ENCODE results near the gene FLOT1. TPM values are rescaled to one million over a fixed set of nuclear protein-coding genes. Genes with fewer than 3 reads are reported as not detected.
A peak's percentile ranks its signal among the peaks of the same experiment; 100 is the strongest.
"Not testable (repeated sequence)": the region's sequence is repeated elsewhere in the genome, so short reads cannot be mapped to it uniquely, and the experiment has no call there.

FLOT1 gene
- total RNA-seq, 1 donor from 2014 or later, result 207 TPM

- ATAC-seq (ENCODE audit: poor library complexity), result peak; percentile 55
- intact Hi-C loops (cut with DNase I), result no loop called here
- DNase-seq, result no peak
These were observed 26.8 kb upstream of the FLOT1 start for GRCh38 chr6:30769088-30769852.

GRCh38 chr6:30768634-30769087 is 26.2 kb upstream of the FLOT1 start:
- ATAC-seq (ENCODE audit: poor library complexity), result no peak
- no peak for DNase-seq
- intact Hi-C loops (cut with DNase I), result no loop called here

GRCh38 chr6:30767944-30768301 is 25.4 kb upstream of the FLOT1 start:
- ATAC-seq (ENCODE audit: poor library complexity), result no peak
- DNase-seq, result no peak
- intact Hi-C loops (cut with DNase I), result no loop called here

DNA sequence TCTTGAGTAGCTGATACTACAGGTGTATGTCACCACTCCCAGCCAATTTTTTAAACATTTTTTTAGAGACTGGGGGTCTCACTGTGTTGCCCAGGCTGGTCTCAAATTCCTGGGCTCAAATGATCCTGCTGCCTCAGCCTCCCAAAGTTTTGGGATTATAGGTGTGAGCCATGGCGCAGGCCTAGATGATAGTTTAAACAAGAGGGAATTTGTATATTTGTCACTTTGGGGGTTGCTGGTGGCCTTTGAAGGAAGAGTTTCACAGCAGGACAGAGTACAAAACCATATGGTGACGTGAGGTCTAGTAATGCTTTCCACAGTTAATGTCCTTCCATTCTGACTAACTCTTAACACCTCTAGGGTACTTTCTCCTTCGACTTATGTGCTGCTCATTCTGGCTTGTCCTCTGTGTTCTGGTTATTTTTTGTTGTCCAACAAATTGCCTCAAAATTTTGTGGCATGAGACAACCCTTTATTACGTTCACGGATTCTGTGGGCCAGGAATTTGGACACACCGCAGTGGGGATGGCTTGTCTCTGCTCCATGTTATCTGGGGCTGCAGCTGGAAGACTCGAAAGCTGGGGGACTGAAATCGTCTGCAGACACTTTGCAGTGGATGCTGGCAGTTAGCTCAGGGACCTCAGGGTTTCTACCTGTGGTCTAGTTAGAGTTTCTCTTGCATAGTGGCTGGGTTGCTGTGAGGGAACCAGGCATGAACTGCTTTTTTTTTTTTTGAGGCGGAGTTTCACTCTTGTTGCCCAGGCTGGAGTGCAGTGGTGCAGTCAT is 24.9 kb upstream of the FLOT1 start:
- ATAC-seq (ENCODE audit: poor library complexity), result no peak
- no peak for DNase-seq
- intact Hi-C loops (cut with DNase I), result no loop called here

GRCh38 chr6:30766461-30767157 is 24.1 kb upstream of the FLOT1 start:
- no peak for DNase-seq
- peak; percentile 53 for ATAC-seq (ENCODE audit: poor library complexity)

DNA sequence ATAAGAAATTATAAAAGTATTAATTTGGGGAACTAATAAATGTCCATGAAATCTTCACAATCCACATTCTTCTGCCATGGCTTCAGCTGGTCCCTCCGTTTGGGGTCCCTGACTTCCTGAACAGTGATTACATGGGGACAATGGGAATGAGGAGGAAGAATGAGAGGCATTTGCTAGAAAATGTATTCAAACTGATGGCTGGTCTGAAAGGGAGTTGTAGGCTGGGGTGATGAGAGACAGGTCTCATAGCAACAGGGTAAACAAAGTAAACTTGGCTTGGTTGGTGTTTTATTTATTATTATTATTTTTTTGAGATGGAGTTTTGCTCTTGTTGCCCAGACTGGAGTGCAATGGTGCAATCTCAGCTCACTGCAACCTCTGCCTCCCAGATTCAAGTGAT is 23.0 kb upstream of the FLOT1 start:
- intact Hi-C loops (cut with DNase I); DNase-seq; ATAC-seq (ENCODE audit: poor library complexity): not testable (repeated sequence)

More at GRCh38 chr6:30766461-30767157, 24.1 kb upstream of the FLOT1 start:
- intact Hi-C loops (cut with DNase I), result no loop called here

- ATAC-seq (ENCODE audit: poor library complexity); intact Hi-C loops (cut with DNase I): not testable (repeated sequence)
These were observed 22.1 kb upstream of the FLOT1 start for GRCh38 chr6:30764490-30765043.

GRCh38 chr6:30763618-30764489 is 21.4 kb upstream of the FLOT1 start:
- DNase-seq (no peak), ATAC-seq (ENCODE audit: poor library complexity) (peak; percentile 76)
- intact Hi-C loops (cut with DNase I), result no loop called here

More at GRCh38 chr6:30764490-30765043, 22.1 kb upstream of the FLOT1 start:
- not testable (repeated sequence) for DNase-seq

DNA sequence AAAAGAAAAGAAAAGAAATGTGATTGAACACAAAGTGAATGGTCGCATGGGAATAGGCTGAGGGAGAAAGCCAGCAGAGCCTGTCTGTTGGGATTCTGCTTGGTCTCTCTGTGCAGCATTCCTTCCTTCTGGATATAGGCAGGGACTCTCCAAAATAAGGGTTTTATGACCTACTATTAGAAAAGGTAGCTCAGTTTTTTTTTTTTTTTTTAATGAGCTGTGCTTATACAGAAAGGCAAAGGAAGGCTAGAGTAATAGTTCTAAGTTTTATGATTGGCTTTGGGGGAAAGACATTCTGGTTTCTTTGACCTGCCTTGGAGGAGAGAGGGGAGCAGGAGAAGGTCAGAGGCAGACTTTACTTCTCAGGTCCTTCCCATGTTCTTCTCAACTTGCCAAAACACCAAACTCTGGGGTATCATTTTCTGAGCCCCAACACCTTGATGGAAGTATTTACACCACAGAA is 20.7 kb upstream of the FLOT1 start:
- no peak for DNase-seq

GRCh38 chr6:30761791-30762429 is 19.4 kb upstream of the FLOT1 start:
- intact Hi-C loops (cut with DNase I), result no loop called here
- DNase-seq (no peak), ATAC-seq (ENCODE audit: poor library complexity) (no peak)

More for the DNA sequence above, 20.7 kb upstream of the FLOT1 start:
- intact Hi-C loops (cut with DNase I), result no loop called here
- no peak for ATAC-seq (ENCODE audit: poor library complexity)

GRCh38 chr6:30760549-30760948 is 18.1 kb upstream of the FLOT1 start:
- no peak for ATAC-seq (ENCODE audit: poor library complexity)
- DNase-seq, result no peak

DNA sequence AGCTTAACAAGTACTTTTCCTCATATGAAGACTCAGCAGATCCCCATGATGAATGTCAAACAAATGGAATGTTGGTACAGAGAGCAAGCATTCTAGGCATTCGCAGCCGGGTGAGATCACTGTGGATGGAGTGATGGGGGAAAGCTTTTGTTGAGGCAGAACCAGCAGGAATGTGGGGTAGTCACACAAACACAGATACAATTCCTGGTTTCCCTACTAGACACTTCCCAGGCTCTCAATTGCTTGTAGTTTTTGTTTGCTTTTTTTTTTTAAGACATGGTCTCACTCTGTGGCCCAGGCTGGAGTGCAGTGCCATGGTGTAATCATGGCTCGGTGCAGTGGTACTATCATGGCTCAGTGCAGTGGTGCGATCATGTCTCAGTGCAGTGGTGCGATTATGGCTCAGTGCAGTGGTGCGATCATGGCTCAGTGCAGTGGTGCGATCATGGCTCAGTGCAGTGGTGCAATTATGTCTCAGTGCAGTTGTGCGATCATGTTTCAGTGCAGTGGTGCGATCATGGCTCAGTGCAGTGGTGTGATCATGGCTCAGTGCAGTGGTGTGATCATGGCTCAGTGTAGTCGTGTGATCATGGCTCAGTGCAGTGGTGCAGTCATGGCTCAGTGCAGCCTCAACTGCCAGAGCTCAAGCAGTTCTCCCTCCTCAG is 17.2 kb upstream of the FLOT1 start:
- DNase-seq (no peak), ATAC-seq (ENCODE audit: poor library complexity) (no peak)
- intact Hi-C loops (cut with DNase I), result no loop called here

More at GRCh38 chr6:30760549-30760948, 18.1 kb upstream of the FLOT1 start:
- intact Hi-C loops (cut with DNase I), result no loop called here

GRCh38 chr6:30757261-30757904 is 14.9 kb upstream of the FLOT1 start:
- peak; percentile 66 for DNase-seq
- ATAC-seq (ENCODE audit: poor library complexity), result peak; percentile 45
- intact Hi-C loops (cut with DNase I), result no loop called here

- DNase-seq; ATAC-seq (ENCODE audit: poor library complexity); intact Hi-C loops (cut with DNase I): not testable (repeated sequence)
These were observed 14.0 kb upstream of the FLOT1 start for GRCh38 chr6:30756405-30757003.

DNA sequence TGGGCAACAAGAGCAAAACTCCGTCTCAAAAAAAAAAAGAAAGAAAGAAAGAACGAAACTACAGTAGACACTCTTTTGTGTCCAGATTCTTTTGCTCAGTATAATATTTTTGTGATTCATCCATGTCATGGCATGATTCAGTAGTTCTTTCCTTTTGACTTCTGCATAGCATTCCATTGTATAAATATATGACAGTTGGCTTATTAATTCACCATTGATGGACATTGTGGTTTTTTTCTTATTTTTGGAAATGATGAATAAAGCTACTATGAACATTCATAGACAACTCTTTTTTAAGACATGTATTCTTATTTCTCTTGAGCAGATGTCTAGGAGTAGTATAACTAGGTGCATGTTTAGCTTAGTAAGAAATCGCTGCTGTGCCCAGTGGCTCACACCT is 12.1 kb upstream of the FLOT1 start:
- DNase-seq, result no peak
- ATAC-seq (ENCODE audit: poor library complexity), result no peak
- intact Hi-C loops (cut with DNase I), result no loop called here

Measured in Right ventricle myocardium superior (tissue), 1 donor.